GM12874 (cell line): ENCODE data around the gene KCNMB1.

Experiments
- CTCF ChIP-seq: IDR thresholded peaks from 2 replicates; pipeline ENCODE4 v1.5.1; 2011; ENCODE audit warnings: low read depth, mild to moderate bottlenecking, control low read depth, low read length, moderate library complexity; ENCODE audit not compliant: insufficient read depth

Gene KCNMB1

GRCh38 chr5:170388818-170389549 lies at the start of gene KCNMB1:
KCNMB1 (minus strand) TSS chr5:170389367; CDS start chr5:170385447, 3,920 bp downstream.
- no peak for TF ChIP-seq CTCF

GRCh38 chr5:170438581-170438980 lies 49.4 kb upstream of the KCNMB1 start:
- no peak for TF ChIP-seq CTCF

- no peak for TF ChIP-seq CTCF
Measured at GRCh38 chr5:170437621-170438375, 48.6 kb upstream of the KCNMB1 start.

GRCh38 chr5:170436335-170436734 lies 47.2 kb upstream of the KCNMB1 start:
- no peak for TF ChIP-seq CTCF

- peak; percentile 94 for TF ChIP-seq CTCF
Measured at GRCh38 chr5:170434966-170435605, 45.9 kb upstream of the KCNMB1 start.

GRCh38 chr5:170432669-170433068 lies 43.5 kb upstream of the KCNMB1 start:
- no peak for TF ChIP-seq CTCF

GRCh38 chr5:170431571-170431970 lies 42.4 kb upstream of the KCNMB1 start:
- no peak for TF ChIP-seq CTCF
